Body of pancreas (tissue), 4 donors: ENCODE results near the gene TIMM17A. TPM values are rescaled to one million over a fixed set of nuclear protein-coding genes. Genes with fewer than 3 reads are reported as not detected.
A peak's percentile ranks its signal among the peaks of the same experiment; 100 is the strongest.

ENCODE experiments used
- ATAC-seq: fragments of 150-250 bp; one replicate; pipeline ENCODE4 v1.9.1; 2016
- DNase-seq, 4 donors: peaks; one replicate each; pipeline ENCODE4 v3.0.0-alpha.2; 2019
- H3K27ac ChIP-seq, 4 donors: fragments of 200-600 bp; sonication (generic); 1 replicate in 3 of 4; 2 replicates in 1 of 4; pipeline versions ENCODE4 v1.5.1 to v1.6.1; 2016 to 2019; ENCODE audit warnings: mild to moderate bottlenecking in 1 of 4, mixed read lengths in 1 of 4, moderate library complexity in 1 of 4
- H3K27me3 ChIP-seq, 2 donors: fragments of 200-600 bp; sonication (generic); one replicate each; pipeline ENCODE4 v1.6.0; 2016; ENCODE audit warnings: mild to moderate bottlenecking in 1 of 2
- H3K36me3 ChIP-seq, 2 donors: fragments of 200-600 bp; sonication (generic); replicated peaks in 1 of 2; 2 replicates each; pipeline ENCODE4 v1.5.1; 2016; ENCODE audit warnings: low read depth in 2 of 2; ENCODE audit not compliant: insufficient read depth in 1 of 2
- H3K4me1 ChIP-seq: fragments of 200-600 bp; sonication (generic); one replicate; pipeline ENCODE4 v1.6.0; 2016
- H3K4me3 ChIP-seq, 2 donors: fragments of 200-600 bp; sonication (generic); 1 replicate in 1 of 2; 2 replicates in 1 of 2; pipeline ENCODE4 v1.5.1; 2016 to 2019
- H3K9me3 ChIP-seq, 3 donors: fragments of 200-600 bp; sonication (generic); 1 replicate in 2 of 3; 2 replicates in 1 of 3; pipeline ENCODE4 v1.5.1; 2016
- CTCF ChIP-seq, 7 experiments: fragments of 450-650 bp in 4 of 7; fragments of 200-600 bp in 3 of 7; sonication (generic) in 3 of 7; IDR thresholded peaks; one replicate each; pipeline ENCODE4 v1.5.1; 2016 to 2019; ENCODE audit warnings: antibody characterized with exemption in 7 of 7
- POLR2A ChIP-seq, 3 donors: fragments of 450-650 bp; IDR thresholded peaks; one replicate each; pipeline ENCODE4 v1.6.1; 2016; ENCODE audit warnings: antibody characterized with exemption in 3 of 3, mild to moderate bottlenecking in 2 of 3
- WGBS, 2 donors: methylation state at CpG; one replicate each; pipeline ENCODE4 v1.1.5; 2017; 5-methylcytosine and 5-hydroxymethylcytosine counted together
- intact Hi-C: fragments of 100-400 bp; cut with DNase I; formaldehyde crosslinking; loops from one replicate; pipeline ENCODE4 v1.15.1; 2023
- total RNA-seq, 2 donors: library from RNA; depleted of rRNA; stranded (reverse); fragments of >200 nt; gene quantifications; one replicate each; pipeline ENCODE4 v1.1.0, GENCODE V29; 2016

The TIMM17A gene
- 10 to 100 TPM; 20.2 to 25.4 TPM for total RNA-seq

- Histone ChIP-seq H3K9me3 (no peaks in the 10 kb centered on the region), H3K4me1 (peaks cover 15% of the 10 kb centered on the region), H3K36me3 (peaks cover 0 to 6% of the 10 kb centered on the region in 2 donors), H3K27me3 (no peaks in the 10 kb centered on the region), H3K4me3 (peak within 1 kb of the TSS; percentile 50 to 91), H3K27ac (peak within 1 kb of the TSS; percentile 57 to 85 (median 75))
- TF ChIP-seq CTCF (IDR thresholded peaks at IDR 0.05) (peak in 3 of 7 experiments; percentile 2 to 30 (median 8)), POLR2A (IDR thresholded peaks at IDR 0.05) (peak; percentile 80 to 93 (median 92))
- intact Hi-C loops: no loop called here
- 1 to 2% methylated on average over 22 to 42 of the region's 43 CpGs for WGBS, 2 donors
- peak; percentile 100 for ATAC-seq
- DNase-seq: peak; percentile 95 to 98 (median 96)
Observed at GRCh38 chr1:201955009-201955728, at the start of gene TIMM17A. Gene TIMM17A, plus strand, starts transcription at chr1:201955503. Its CDS starts 24 bp downstream, at chr1:201955527.

GRCh38 chr1:201906336-201906735, 49.0 kb upstream of the TIMM17A start:
- DNase-seq (no peak), ATAC-seq (no peak)
- H3K4me3 ChIP-seq: no peak overlapping the region
- intact Hi-C loops: no loop called here
- WGBS, 2 donors: 83 to 100% methylated on average over 3 of the region's 3 CpGs
- no peak overlapping the region for H3K27ac ChIP-seq
- TF ChIP-seq POLR2A (IDR thresholded peaks at IDR 0.05): no peak
- TF ChIP-seq CTCF (IDR thresholded peaks at IDR 0.05): no peak
- no peaks in the 10 kb centered on the region for H3K4me1 ChIP-seq
- H3K9me3 ChIP-seq: no peaks in the 10 kb centered on the region
- H3K36me3 ChIP-seq: no peaks in the 10 kb centered on the region
- no peaks in the 10 kb centered on the region for H3K27me3 ChIP-seq

GRCh38 chr1:201907621-201908020, 47.7 kb upstream of the TIMM17A start:
- DNase-seq (no peak), ATAC-seq (no peak)
- no peaks in the 10 kb centered on the region for H3K9me3 ChIP-seq
- intact Hi-C loops: no loop called here
- no peak overlapping the region for H3K27ac ChIP-seq
- H3K36me3 ChIP-seq: no peaks in the 10 kb centered on the region
- TF ChIP-seq CTCF (IDR thresholded peaks at IDR 0.05) (no peak), POLR2A (IDR thresholded peaks at IDR 0.05) (no peak)
- no peak overlapping the region for H3K4me3 ChIP-seq
- 87 to 96% methylated on average over 4 to 6 of the region's 6 CpGs for whole genome bisulfite sequencing, 2 donors
- H3K27me3 ChIP-seq: no peaks in the 10 kb centered on the region
- H3K4me1 ChIP-seq: no peaks in the 10 kb centered on the region

- TF ChIP-seq POLR2A (IDR thresholded peaks at IDR 0.05) (no peak), CTCF (IDR thresholded peaks at IDR 0.05) (no peak)
- DNase-seq (no peak), ATAC-seq (no peak)
- WGBS, 2 donors: 73% methylated on average over 4 of the region's 4 CpGs
- Histone ChIP-seq H3K27ac (no peak overlapping the region), H3K4me3 (no peak overlapping the region), H3K36me3 (no peaks in the 10 kb centered on the region), H3K27me3 (no peaks in the 10 kb centered on the region), H3K4me1 (no peaks in the 10 kb centered on the region), H3K9me3 (no peaks in the 10 kb centered on the region)
- intact Hi-C loops: no loop called here
Observed at GRCh38 chr1:201911826-201912571, 43.3 kb upstream of the TIMM17A start.
